Astrocyte (in vitro differentiated cells and primary cell): ENCODE data around the gene EML6. TPM values are rescaled to one million over a fixed set of nuclear protein-coding genes. Genes with fewer than 3 reads are reported as not detected.

ENCODE experiments used
- DNase-seq: peaks from one replicate; pipeline ENCODE4 v3.0.0-alpha.2; 2010; ENCODE audit warnings: low read depth
- FAIRE-seq: peaks from 2 replicates; lab custom pipeline; 2011; peaks lifted over from hg19 to GRCh38; lab: Jason Lieb, UNC
- H2AFZ ChIP-seq: 2 replicates; pipeline ENCODE4 v1.6.0; 2012; ENCODE audit warnings: low read depth, low read length, inconsistent platforms
- H3K27ac ChIP-seq: 2 replicates; pipeline ENCODE4 v1.5.1; 2011; ENCODE audit warnings: low read depth, low read length, inconsistent platforms
- H3K27me3 ChIP-seq: 2 replicates; pipeline ENCODE4 v1.6.0; 2011; ENCODE audit warnings: low read length, inconsistent platforms; ENCODE audit not compliant: insufficient read depth
- H3K36me3 ChIP-seq: 2 replicates; pipeline ENCODE4 v1.5.1; 2011; ENCODE audit warnings: low read length, inconsistent platforms; ENCODE audit not compliant: insufficient read depth
- H3K4me1 ChIP-seq: 2 replicates; pipeline ENCODE4 v1.5.1; 2011; ENCODE audit warnings: low read length, inconsistent platforms; ENCODE audit not compliant: insufficient read depth
- H3K4me2 ChIP-seq: 2 replicates; pipeline ENCODE4 v1.6.0; 2012; ENCODE audit warnings: low read length, inconsistent platforms
- H3K4me3 ChIP-seq: 2 replicates; pipeline ENCODE4 v1.5.1; 2011; ENCODE audit warnings: low read depth, mild to moderate bottlenecking, low read length, inconsistent platforms; ENCODE audit not compliant: insufficient read depth
- H3K79me2 ChIP-seq: 2 replicates; pipeline ENCODE4 v1.6.0; 2012; ENCODE audit warnings: mild to moderate bottlenecking, low read length, inconsistent platforms; ENCODE audit not compliant: insufficient read depth
- H3K9ac ChIP-seq: 2 replicates; pipeline ENCODE4 v1.6.0; 2012; ENCODE audit warnings: mild to moderate bottlenecking, low read length, inconsistent platforms
- H3K9me3 ChIP-seq: 2 replicates; pipeline ENCODE4 v1.5.1; 2012; ENCODE audit warnings: low read depth, mild to moderate bottlenecking, low read length, inconsistent platforms; ENCODE audit not compliant: insufficient read depth
- H4K20me1 ChIP-seq: 2 replicates; pipeline ENCODE4 v1.6.0; 2012; ENCODE audit warnings: low read length, inconsistent platforms; ENCODE audit not compliant: insufficient read depth
- H3K27ac Mint-ChIP-seq: one replicate; pipeline ENCODE4 v1.8.0; 2021; ENCODE audit warnings: mild to moderate bottlenecking, mixed read lengths; ENCODE audit not compliant: unreplicated experiment
- H3K27me3 Mint-ChIP-seq: one replicate; pipeline ENCODE4 v1.8.0; 2021; ENCODE audit warnings: low read depth, mixed read lengths; ENCODE audit not compliant: unreplicated experiment
- H3K36me3 Mint-ChIP-seq: one replicate; pipeline ENCODE4 v1.8.0; 2021; ENCODE audit warnings: low read depth, mixed read lengths; ENCODE audit not compliant: unreplicated experiment
- H3K4me1 Mint-ChIP-seq: one replicate; pipeline ENCODE4 v1.8.0; 2021; ENCODE audit warnings: low read depth, mixed read lengths; ENCODE audit not compliant: unreplicated experiment
- H3K4me3 Mint-ChIP-seq: one replicate; pipeline ENCODE4 v1.8.0; 2021; ENCODE audit warnings: mild to moderate bottlenecking, moderate library complexity, mixed read lengths; ENCODE audit not compliant: unreplicated experiment
- H3K9me3 Mint-ChIP-seq: one replicate; pipeline ENCODE4 v1.8.0; 2021; ENCODE audit warnings: mild to moderate bottlenecking, mixed read lengths; ENCODE audit not compliant: unreplicated experiment
- EZH2 ChIP-seq: IDR thresholded peaks from 2 replicates; pipeline ENCODE4 v1.6.1; 2012; ENCODE audit warnings: mild to moderate bottlenecking, low read length, inconsistent platforms; ENCODE audit not compliant: insufficient read depth
- total RNA-seq: library from RNA; stranded (reverse); gene quantifications from 2 replicates; pipeline ENCODE4 v1.2.1, GENCODE V29; 2021
- TF ChIP-seq, protein P1 (sequence below): IDR thresholded peaks from 2 replicates; pipeline ENCODE4 v1.5.1; 2011; ENCODE audit warnings: low read depth, mild to moderate bottlenecking, inconsistent platforms, low read length, moderate library complexity; ENCODE audit not compliant: insufficient read depth

Gene EML6
- total RNA-seq, 1 donor from 2014 or later = 0.23 TPM

DNA sequence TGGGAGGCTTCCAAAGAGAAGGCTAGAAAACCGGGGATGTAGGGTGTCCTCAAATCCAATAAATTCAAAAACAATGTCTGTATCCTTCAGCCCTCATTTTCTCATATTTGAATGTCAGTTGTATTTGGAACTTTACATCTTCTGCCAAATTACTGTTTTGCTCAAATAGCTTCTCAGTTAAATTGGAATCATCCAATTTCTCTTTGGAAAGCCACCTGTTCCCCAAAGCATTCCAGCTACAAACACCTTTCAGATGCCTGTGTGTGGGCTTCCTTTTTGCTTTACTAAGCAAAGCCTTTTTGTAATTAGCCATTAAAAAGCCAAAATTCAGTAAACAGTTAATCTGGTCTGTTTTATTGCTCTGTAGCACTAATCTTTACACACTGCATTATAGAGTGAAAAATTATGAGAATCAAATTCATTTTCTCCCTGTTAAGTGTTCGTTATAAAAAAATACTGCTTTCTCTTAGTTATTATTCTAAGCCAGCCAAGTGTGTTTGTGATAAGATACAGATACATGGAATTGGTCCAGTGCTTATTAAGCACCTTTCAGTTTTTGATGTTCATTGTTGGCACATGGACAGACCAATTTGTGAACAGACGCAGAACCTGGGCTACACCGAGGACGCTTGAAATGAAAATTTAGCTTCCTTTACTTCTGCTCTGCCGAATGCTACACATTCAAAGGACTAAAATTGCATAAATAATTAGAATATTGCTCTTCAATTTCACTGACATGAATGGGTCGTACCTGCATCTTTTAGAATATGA, 175.2 kb downstream of the EML6 start:
- peaks cover 3% of the 10 kb centered on the region for H3K36me3 Mint-ChIP-seq
- peaks cover 6% of the 10 kb centered on the region for H3K4me1 ChIP-seq
- DNase-seq = no peak

DNA sequence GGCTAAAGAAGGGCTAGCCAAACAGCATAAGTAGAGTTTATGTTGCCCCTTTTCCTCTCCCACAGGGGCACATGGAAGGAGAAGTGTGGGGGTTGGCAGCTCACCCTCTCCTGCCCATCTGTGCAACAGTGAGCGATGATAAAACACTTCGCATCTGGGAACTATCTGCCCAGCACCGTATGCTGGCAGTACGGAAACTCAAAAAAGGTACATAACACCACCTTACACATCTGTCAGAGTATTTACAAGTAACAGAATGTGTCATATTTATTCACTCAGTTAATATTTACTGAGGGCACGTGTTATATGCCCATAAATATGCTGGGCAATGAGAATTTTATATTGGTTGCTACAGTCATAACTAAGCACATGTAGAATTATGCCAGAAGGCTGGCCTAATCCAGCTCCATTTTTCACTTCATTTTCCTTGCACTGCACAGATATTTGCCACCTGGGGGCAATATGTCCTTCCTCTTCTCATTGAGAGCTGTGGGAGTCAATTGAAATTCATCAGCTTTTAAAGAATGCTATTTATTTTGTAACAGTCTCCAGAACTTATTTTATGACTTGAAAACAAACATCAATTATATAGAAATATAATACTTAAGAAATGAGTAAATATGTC, 176.2 kb downstream of the EML6 start:
- TF ChIP-seq EZH2 = no peak
- TF ChIP-seq, protein P1, sequence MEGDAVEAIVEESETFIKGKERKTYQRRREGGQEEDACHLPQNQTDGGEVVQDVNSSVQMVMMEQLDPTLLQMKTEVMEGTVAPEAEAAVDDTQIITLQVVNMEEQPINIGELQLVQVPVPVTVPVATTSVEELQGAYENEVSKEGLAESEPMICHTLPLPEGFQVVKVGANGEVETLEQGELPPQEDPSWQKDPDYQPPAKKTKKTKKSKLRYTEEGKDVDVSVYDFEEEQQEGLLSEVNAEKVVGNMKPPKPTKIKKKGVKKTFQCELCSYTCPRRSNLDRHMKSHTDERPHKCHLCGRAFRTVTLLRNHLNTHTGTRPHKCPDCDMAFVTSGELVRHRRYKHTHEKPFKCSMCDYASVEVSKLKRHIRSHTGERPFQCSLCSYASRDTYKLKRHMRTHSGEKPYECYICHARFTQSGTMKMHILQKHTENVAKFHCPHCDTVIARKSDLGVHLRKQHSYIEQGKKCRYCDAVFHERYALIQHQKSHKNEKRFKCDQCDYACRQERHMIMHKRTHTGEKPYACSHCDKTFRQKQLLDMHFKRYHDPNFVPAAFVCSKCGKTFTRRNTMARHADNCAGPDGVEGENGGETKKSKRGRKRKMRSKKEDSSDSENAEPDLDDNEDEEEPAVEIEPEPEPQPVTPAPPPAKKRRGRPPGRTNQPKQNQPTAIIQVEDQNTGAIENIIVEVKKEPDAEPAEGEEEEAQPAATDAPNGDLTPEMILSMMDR = peak; percentile 60
- Histone ChIP-seq H3K27ac (no peak overlapping the region), H3K9me3 (peaks cover 5% of the 10 kb centered on the region), H4K20me1 (no peaks in the 10 kb centered on the region), H3K36me3 (no peaks in the 10 kb centered on the region), H3K79me2 (no peaks in the 10 kb centered on the region), H3K4me3 (no peak overlapping the region), H2AFZ (no peak overlapping the region), H3K4me1 (peaks cover 15% of the 10 kb centered on the region), H3K27me3 (no peaks in the 10 kb centered on the region), H3K4me2 (no peak overlapping the region), H3K9ac (no peak overlapping the region)
- Mint-ChIP-seq H3K4me1 (peaks cover 11% of the 10 kb centered on the region), H3K4me3 (no peak overlapping the region), H3K27me3 (peaks cover 3% of the 10 kb centered on the region), H3K27ac (no peak overlapping the region), H3K36me3 (peaks cover 3% of the 10 kb centered on the region), H3K9me3 (peaks cover 4% of the 10 kb centered on the region)
- DNase-seq (peak; percentile 33), FAIRE-seq (peak; percentile 54)

More for the DNA sequence above, 175.2 kb downstream of the EML6 start:
- peaks cover 2% of the 10 kb centered on the region for H3K4me1 Mint-ChIP-seq
- peaks cover 6% of the 10 kb centered on the region for H3K9me3 Mint-ChIP-seq
- peaks cover 3% of the 10 kb centered on the region for H3K27me3 Mint-ChIP-seq
- Histone ChIP-seq H3K4me2 (no peak overlapping the region), H3K4me3 (no peak overlapping the region), H3K9ac (no peak overlapping the region), H3K27me3 (no peaks in the 10 kb centered on the region), H4K20me1 (no peaks in the 10 kb centered on the region), H3K36me3 (no peaks in the 10 kb centered on the region), H2AFZ (no peak overlapping the region), H3K79me2 (no peaks in the 10 kb centered on the region), H3K27ac (no peak overlapping the region), H3K9me3 (peaks cover 5% of the 10 kb centered on the region)
- no peak overlapping the region for H3K4me3 Mint-ChIP-seq
- no peak overlapping the region for H3K27ac Mint-ChIP-seq
- TF ChIP-seq, protein P1 = no peak
- TF ChIP-seq EZH2 = no peak
- no peak for FAIRE-seq
